ENCODE data around the gene COX20.

The COX20 gene

DNA sequence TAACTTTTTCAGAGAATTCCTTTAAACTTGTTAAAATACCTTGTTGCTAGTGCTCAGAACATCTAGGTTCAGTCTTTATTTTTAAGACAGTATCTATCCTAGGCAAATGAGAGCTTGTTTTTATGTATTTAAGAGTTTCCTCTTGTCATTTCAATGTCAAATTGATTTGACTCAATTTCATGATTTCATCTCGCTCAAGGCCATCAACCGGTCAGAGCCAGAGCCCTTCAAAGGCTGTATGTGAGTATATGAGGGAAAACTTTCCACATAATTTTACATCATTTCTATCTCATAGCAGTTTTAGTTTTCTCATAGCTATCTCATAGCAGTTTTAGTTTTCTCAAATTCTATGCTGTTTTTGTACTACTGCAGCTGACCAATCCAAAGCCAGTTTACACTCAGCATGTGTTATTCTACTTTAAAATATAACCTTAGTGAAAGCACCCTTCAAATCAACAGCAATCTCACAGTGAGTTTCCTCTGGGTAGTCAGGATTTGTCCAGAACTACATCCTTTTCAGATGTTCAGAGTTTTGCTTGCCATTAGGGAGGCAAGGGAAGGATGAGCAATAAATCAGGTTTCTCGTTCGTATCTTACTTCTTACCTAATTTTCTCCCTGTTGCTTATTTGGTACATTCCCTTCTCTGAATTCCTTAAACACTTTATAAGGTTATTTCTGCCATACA lies 16.2 kb downstream of the COX20 start:
- DNase-seq (ENCODE audit: low read depth): no peak

- DNase-seq (ENCODE audit: low read depth): no peak
Observed at GRCh38 chr1:244852694-244853093, 17.2 kb downstream of the COX20 start.

DNA sequence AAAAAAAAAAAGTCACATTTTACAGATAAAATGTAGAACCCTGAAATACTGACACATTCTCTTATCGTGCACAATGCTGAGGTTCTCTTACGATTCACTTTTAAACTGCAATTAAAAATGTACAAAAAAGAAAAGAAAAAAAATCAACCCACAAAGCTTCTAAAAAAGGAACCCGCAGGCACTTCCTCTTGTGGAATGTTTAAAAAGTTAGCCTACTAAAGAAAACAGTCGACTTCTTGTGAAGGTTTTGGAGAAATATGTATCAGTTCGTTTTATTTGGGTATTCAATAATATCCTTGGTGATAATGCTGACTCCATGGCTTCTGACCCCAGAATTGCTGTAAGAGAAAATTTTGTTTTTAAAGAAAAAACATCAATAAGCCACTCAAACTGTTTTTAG lies 18.7 kb downstream of the COX20 start:
- no peak for DNase-seq (ENCODE audit: low read depth)

- no peak for DNase-seq (ENCODE audit: low read depth)
Observed at GRCh38 chr1:244854865-244855578, 19.6 kb downstream of the COX20 start.

DNA sequence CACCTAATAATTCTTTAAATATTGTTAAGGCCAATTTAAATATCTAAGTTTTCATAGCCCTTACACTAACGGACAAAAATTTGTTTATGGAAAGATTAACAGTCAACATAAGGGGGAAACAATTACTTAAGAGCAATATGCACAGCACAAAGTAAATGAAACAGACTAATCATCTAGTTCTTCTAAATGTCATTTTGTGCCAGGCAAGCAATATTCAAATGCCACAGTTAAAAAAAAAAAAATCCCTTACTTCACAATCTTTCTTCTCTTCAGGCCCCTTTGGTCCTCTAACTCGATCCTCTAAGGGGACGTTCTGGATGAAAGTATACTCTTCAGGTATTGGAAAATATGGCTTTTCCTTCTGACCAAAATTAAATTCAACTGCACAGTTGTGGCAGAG lies 22.3 kb downstream of the COX20 start:
- DNase-seq (ENCODE audit: low read depth): no peak

GRCh38 chr1:244858357-244858756 lies 22.9 kb downstream of the COX20 start:
- DNase-seq (ENCODE audit: low read depth): no peak

DNA sequence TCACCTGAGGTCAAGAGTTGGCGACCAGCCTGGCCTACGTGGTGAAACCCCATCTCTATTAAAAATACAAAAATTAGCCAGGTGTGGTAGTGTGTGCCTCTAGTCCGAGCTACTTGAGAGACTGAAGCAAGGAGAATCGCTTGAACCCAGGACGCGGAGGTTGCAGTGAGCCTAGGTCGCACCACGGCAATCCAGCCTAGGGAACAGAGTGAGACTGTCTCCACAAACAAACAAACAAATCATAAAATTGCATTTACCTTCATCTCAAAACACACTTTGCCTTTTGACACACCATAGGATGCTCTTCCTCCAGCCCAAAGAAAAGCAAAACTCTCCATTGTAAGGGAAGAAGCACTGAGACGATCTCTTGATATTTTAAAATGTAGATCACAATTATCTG lies 24.6 kb downstream of the COX20 start:
- no peak for DNase-seq (ENCODE audit: low read depth)

- no peak for DNase-seq (ENCODE audit: low read depth)
Observed at GRCh38 chr1:244860914-244861610, 25.6 kb downstream of the COX20 start.

DNA sequence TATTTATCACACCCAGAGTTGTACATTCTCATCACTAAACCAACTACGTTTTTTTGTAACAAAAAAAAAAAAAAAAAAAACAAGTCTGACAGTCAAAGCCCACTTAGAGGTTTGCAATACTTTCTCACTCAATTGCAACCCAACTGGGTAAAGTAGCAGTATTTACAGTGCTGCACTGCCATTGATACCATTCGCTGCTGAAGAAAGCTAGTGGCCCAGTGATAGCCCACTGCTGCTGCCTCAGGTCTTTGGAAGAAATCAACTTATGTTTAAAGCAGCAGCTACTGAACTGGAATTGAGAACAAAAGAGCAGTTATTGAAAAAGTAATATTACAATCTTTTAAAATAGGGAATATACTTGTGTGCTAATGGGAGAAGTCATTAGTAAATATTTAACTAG lies 26.2 kb downstream of the COX20 start:
- DNase-seq (ENCODE audit: low read depth): no peak

- no peak for DNase-seq (ENCODE audit: low read depth)
Observed at GRCh38 chr1:244862354-244862698, 26.9 kb downstream of the COX20 start.

GRCh38 chr1:244862699-244863490 lies 27.4 kb downstream of the COX20 start:
- DNase-seq (ENCODE audit: low read depth): peak; percentile 87

DNA sequence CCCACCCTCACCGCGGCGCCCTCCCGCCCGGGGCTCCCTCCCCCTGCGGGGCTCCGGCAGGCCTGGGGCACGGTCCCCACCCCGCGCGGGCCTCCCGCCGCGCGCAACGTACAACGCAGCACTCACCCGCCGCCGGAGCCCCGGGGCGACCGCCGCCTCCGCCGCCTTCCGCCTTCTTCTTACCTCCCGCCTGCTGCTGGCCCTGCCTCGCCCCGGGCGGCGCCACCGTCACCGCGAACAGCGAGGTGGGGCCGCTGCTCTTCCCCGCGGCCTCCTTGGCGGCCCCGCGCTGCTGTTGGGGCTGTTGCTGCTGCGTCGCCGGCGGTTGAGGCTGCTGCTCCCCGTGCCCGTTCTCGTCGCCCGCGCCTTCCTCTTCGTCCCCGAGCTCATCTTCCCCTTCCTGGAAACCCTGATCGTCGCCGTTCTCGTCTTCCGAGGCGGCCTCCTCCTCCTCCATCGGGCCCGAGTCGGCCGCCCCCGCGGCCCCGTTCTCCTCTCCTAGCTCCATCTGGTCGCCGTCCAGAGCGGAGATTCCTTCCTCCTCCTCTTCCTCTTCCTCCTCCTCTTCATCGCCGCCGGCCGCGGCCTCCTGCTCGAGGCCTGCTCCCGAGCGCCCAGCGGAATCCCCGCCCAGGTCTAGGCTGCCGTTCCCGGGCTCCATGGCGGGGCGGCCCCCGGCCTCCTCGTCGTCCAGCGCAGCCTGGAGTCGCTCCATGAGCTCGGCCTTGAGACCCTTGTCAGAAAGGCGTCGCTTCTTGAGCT lies 28.2 kb downstream of the COX20 start:
- DNase-seq (ENCODE audit: low read depth): no peak

DNA sequence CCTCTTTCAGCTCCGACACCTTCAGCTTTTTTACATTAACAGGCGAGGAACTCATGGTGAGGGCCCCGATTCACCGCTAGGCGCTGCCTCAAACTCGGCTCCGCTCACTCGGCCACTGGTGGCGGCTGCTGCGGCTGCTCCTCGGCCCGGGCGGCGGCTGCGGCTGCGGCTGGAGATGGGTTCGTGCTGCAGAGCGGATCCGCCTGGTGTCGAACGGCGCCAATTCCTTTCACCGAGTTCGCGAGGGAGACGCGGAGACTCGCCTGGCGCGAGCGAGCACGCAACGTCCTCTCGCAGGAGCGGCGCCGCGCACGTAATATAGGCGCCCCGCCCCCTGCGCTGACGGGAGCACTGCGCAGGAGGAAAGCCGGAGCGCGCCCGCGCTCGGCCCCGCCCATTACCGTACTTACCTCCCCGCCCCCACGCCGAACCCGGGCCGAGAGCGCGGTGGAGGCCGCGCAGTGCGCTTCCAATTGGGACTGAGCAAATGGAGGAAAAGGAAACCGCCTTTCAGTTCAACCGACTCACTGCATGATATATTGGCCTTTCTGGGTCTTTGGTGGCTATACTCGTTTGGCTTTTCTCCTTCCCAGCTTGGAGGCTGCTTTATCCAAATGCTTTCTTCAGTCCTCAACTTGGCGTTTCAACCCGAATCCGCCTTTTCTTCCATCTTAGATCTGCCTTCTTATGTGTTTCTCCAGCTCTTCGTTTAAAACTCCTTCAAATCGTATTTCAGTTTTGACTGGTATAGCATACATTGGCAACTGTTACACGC lies 29.0 kb downstream of the COX20 start, which contains the start of gene HNRNPU:
HNRNPU (minus strand) TSS at position 291 of the 775 bp plus-strand sequence; CDS start at position 55, 236 bp downstream.
- peak; percentile 93 for DNase-seq (ENCODE audit: low read depth)

- no peak for DNase-seq (ENCODE audit: low read depth)
Observed at GRCh38 chr1:244865028-244865371, 29.5 kb downstream of the COX20 start.

DNA sequence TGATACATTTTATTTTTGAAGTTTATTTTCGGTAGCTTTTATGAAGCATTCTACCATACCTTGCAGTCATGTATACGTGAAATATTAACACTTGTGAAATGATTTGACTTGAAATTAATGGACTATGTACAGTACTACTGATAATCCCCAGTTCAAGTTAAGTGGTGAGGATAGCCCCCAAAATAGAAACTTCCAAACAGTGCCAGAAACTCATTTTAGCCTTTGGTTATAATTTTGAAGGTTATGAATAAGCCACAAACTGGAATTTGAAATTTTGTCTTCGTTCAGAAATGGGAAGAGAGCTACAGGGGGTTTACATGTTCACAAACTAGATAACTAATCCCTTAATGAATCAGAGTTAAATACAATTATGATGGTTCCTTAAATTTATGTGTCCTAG lies 30.4 kb downstream of the COX20 start:
- DNase-seq (ENCODE audit: low read depth): no peak

DNA sequence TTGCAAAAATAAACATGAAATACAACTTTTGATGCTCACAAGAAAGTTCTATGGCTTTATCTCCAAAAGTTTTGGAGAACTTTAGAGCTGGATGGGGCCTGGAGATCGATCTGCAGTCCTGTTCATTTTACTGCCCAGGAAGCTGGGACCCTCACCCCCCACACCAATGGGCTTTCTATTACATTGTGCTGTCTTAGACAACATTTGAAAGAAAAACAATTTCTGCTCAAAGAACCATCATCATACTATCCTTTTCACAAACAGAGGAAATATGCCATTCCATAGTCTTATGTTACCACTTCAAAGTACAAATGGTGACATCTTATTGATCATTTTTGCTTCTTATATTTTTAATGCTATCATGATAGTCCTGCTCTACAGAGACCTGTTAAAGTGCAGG lies 30.9 kb downstream of the COX20 start:
- no peak for DNase-seq (ENCODE audit: low read depth)

DNA sequence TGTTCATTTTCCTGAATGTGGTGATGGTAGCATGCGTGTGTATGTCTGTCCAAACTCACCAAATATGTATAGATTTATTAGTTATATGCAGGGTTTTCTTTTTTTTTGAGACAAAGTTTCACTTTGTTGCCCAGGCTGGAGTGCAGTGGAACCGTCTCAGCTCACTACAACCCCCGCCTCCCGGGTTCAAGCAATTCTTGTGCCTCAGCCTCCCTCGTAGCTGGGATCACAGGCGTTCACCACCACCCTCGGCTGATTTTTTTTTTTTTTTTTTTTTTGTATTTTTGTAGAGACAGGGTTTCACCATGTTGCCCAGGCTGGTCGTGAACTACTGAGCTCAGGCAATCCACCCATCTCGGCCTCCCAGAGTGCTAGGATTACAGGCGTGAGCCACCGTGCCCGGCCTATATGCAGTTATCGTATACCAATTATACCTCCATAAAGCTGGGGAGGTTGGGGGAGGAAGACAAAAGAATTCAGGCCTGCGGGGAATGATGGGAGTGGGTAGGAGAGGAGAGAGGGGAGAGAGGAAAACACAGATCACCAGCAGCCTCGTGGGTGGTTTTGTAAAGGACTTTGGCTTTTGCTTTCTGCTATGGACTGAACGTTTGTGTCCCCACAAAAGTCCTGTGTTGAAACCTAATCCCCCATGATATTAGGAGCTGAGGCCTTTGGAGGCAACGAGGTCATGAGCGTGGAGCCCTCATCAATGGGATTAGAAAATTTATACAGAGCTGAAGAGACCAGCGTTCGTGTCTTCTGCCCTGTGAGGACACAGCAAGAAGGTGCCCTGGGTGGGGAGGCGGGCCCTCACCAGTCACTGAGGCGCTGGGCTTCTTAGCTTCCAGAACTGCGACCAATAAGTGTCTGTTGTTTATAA lies 33.3 kb downstream of the COX20 start:
- no peak for DNase-seq (ENCODE audit: low read depth)

- DNase-seq (ENCODE audit: low read depth): no peak
Observed at GRCh38 chr1:244869364-244869827, 33.9 kb downstream of the COX20 start.

GRCh38 chr1:244869950-244870349 lies 34.5 kb downstream of the COX20 start:
- DNase-seq (ENCODE audit: low read depth): no peak

Data from stromal cell of bone marrow (primary cell).